Neural cell (in vitro differentiated cells): ENCODE measurements around the gene P2RY14. TPM values are rescaled to one million over a fixed set of nuclear protein-coding genes. Genes with fewer than 3 reads are reported as not detected.

ENCODE experiments used
- H2AFZ ChIP-seq: fragments of 200-600, 300-800 bp; sonication (generic), shearing (Covaris generic); 2 replicates; pipeline ENCODE4 v1.6.0; 2014; ENCODE audit warnings: low read depth, mild to moderate bottlenecking, antibody characterized with exemption, low read length, moderate library complexity
- H3F3A ChIP-seq: fragments of 200-600 bp; shearing (Covaris generic); 2 replicates; pipeline ENCODE4 v1.6.1; 2016; ENCODE audit warnings: mild to moderate bottlenecking, moderate library complexity, mixed read lengths, antibody characterized with exemption, low read length; ENCODE audit not compliant: insufficient read depth, poor library complexity, severe bottlenecking
- H3K27ac ChIP-seq: fragments of 200-600, 300-800 bp; sonication (generic), shearing (Covaris generic); 2 replicates; pipeline ENCODE4 v1.5.1; 2014; ENCODE audit warnings: mild to moderate bottlenecking, low read length, moderate library complexity
- H3K27me3 ChIP-seq: fragments of 300-800, 200-600 bp; sonication (generic), shearing (Covaris generic); 2 replicates; pipeline ENCODE4 v1.6.0; 2014; ENCODE audit warnings: mild to moderate bottlenecking, low read depth, low read length, moderate library complexity; ENCODE audit not compliant: insufficient read depth
- H3K36me3 ChIP-seq: fragments of 300-800, 200-600 bp; sonication (generic), shearing (Covaris generic); 2 replicates; pipeline ENCODE4 v1.5.1; 2014; ENCODE audit warnings: mild to moderate bottlenecking, antibody characterized with exemption, low read length, moderate library complexity; ENCODE audit not compliant: insufficient read depth
- H3K4me2 ChIP-seq: fragments of 300-800, 200-600 bp; sonication (generic), shearing (Covaris generic); 2 replicates; pipeline ENCODE4 v1.6.0; 2014; ENCODE audit warnings: mild to moderate bottlenecking, low read length
- H3K4me3 ChIP-seq: fragments of 300-800, 200-600 bp; sonication (generic), shearing (Covaris generic); 2 replicates; pipeline ENCODE4 v1.5.1; 2014; ENCODE audit warnings: mild to moderate bottlenecking, low read length, moderate library complexity
- H3K79me2 ChIP-seq: fragments of 200-600 bp; shearing (Covaris generic); replicated peaks from 2 replicates; pipeline ENCODE4 v1.6.0; 2014; ENCODE audit warnings: mild to moderate bottlenecking, low read length, moderate library complexity; ENCODE audit not compliant: insufficient read depth
- H3K9ac ChIP-seq: fragments of 300-800, 200-600 bp; sonication (generic), shearing (Covaris generic); 2 replicates; pipeline ENCODE4 v1.6.1; 2016; ENCODE audit warnings: mild to moderate bottlenecking, low read length, mixed read lengths
- H3K9me2 ChIP-seq: fragments of 200-600 bp; shearing (Covaris generic); 2 replicates; pipeline ENCODE4 v1.6.1; 2016; ENCODE audit warnings: mild to moderate bottlenecking, low read length, mixed read lengths; ENCODE audit not compliant: insufficient read depth
- H3K9me3 ChIP-seq: fragments of 200-600, 300-800 bp; sonication (generic), shearing (Covaris generic); 2 replicates; pipeline ENCODE4 v1.6.1; 2016; ENCODE audit warnings: mild to moderate bottlenecking, mixed run types, low read length, moderate library complexity, mixed read lengths
- H4K20me1 ChIP-seq: fragments of 200-600 bp; shearing (Covaris generic); 2 replicates; pipeline ENCODE4 v1.6.1; 2016; ENCODE audit warnings: mild to moderate bottlenecking, mixed run types; ENCODE audit not compliant: insufficient read depth
- EP300 ChIP-seq: fragments of 450-650 bp; conservative IDR thresholded peaks from 2 replicates; pipeline ENCODE4 v1.6.1; 2014; ENCODE audit warnings: antibody characterized with exemption, mild to moderate bottlenecking, moderate library complexity; ENCODE audit not compliant: poor library complexity, severe bottlenecking
- EZH2 ChIP-seq: fragments of 200-600, 300-800 bp; shearing (Covaris generic), sonication (generic); IDR thresholded peaks from 2 replicates; pipeline ENCODE4 v1.6.1; 2014; ENCODE audit warnings: antibody characterized with exemption, low read length, borderline replicate concordance, mild to moderate bottlenecking; ENCODE audit not compliant: insufficient read depth, poor library complexity, severe bottlenecking
- MXI1 ChIP-seq: fragments of 450-650 bp; conservative IDR thresholded peaks from 2 replicates; pipeline ENCODE4 v1.6.1; 2014; ENCODE audit warnings: antibody characterized with exemption, mild to moderate bottlenecking; ENCODE audit not compliant: poor library complexity, severe bottlenecking
- POLR2AphosphoS5 ChIP-seq: IDR thresholded peaks from 2 replicates; pipeline ENCODE4 v1.6.1; 2012
- RAD21 ChIP-seq: fragments of 450-650 bp; conservative IDR thresholded peaks from 2 replicates; pipeline ENCODE4 v1.6.1; 2014; ENCODE audit warnings: antibody characterized with exemption, mild to moderate bottlenecking, moderate library complexity
- SMC3 ChIP-seq: fragments of 450-650 bp; conservative IDR thresholded peaks from 2 replicates; pipeline ENCODE4 v1.6.1; 2014; ENCODE audit warnings: antibody characterized with exemption, mild to moderate bottlenecking, moderate library complexity; ENCODE audit not compliant: poor library complexity
- TAF1 ChIP-seq: IDR thresholded peaks from 2 replicates; pipeline ENCODE4 v1.6.1; 2012; ENCODE audit warnings: low read depth
- polyA plus RNA-seq: library from polyadenylated mRNA; depleted of rRNA; stranded (reverse); fragments of >200 nt; gene quantifications from 2 replicates; pipeline ENCODE4 v1.2.3, GENCODE V29; 2014
- TF ChIP-seq, protein P1 (sequence below): fragments of 450-650 bp; IDR thresholded peaks from 2 replicates; pipeline ENCODE4 v1.5.1; 2014; ENCODE audit warnings: antibody characterized with exemption, mild to moderate bottlenecking, moderate library complexity; ENCODE audit not compliant: poor library complexity, severe bottlenecking
- TF ChIP-seq, protein P2 (sequence below): IDR thresholded peaks from 2 replicates; pipeline ENCODE4 v1.6.1; 2012; ENCODE audit warnings: borderline replicate concordance

Gene P2RY14
- polyA plus RNA-seq, 1 donor from 2014 or later = not detected

DNA sequence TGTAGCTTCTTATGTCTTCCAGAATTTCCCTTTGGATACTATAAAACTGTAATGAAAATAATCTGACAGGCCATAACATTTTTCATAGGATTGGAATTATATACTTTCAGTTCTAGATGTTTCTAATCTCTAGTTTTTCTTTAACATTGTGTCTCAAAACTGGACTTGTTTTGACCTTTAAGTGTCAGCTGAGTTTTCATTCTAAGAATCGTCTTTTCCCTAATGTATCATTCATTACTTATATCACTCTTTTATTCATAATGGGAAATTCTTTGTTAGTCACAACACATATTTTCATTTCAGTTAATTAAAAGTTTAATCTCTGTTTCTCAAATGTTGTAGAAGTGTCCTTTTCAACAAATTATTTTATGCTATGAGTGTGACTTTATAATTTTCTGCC is 87.2 kb downstream of the P2RY14 start (continued):
- TF ChIP-seq, protein P1, sequence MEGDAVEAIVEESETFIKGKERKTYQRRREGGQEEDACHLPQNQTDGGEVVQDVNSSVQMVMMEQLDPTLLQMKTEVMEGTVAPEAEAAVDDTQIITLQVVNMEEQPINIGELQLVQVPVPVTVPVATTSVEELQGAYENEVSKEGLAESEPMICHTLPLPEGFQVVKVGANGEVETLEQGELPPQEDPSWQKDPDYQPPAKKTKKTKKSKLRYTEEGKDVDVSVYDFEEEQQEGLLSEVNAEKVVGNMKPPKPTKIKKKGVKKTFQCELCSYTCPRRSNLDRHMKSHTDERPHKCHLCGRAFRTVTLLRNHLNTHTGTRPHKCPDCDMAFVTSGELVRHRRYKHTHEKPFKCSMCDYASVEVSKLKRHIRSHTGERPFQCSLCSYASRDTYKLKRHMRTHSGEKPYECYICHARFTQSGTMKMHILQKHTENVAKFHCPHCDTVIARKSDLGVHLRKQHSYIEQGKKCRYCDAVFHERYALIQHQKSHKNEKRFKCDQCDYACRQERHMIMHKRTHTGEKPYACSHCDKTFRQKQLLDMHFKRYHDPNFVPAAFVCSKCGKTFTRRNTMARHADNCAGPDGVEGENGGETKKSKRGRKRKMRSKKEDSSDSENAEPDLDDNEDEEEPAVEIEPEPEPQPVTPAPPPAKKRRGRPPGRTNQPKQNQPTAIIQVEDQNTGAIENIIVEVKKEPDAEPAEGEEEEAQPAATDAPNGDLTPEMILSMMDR = no peak

DNA sequence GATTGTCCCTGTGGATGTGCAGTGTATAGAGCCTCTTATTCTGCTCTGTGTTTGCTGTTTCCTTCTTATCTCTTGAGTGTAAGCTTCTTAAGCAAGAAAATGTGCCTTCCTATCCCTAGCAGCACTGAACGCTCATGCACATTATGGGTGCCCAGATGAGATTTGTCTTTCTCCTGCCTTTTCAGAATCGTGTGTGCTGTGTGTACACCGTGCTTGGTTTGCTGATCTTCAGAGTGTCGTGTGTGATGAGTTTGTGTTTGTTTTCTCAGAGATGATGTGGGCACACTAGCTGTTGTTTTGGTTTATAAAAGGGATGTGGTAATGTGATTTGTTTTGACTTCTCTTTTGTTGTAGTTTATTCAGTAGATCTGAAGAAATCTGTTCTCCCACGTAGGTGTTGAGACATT is 95.1 kb downstream of the P2RY14 start:
- Histone ChIP-seq H3K9me2 (no peaks in the 10 kb centered on the region), H3K27me3 (no peaks in the 10 kb centered on the region), H4K20me1 (no peaks in the 10 kb centered on the region), H3K4me3 (no peak overlapping the region), H3K79me2 (no peaks in the 10 kb centered on the region), H3F3A (no peaks in the 10 kb centered on the region), H3K36me3 (peaks cover 6% of the 10 kb centered on the region), H3K9me3 (no peaks in the 10 kb centered on the region), H3K9ac (no peak overlapping the region), H3K4me2 (no peak overlapping the region), H2AFZ (no peak overlapping the region), H3K27ac (no peak overlapping the region)
- no peak for TF ChIP-seq EP300
- TF ChIP-seq SMC3 = no peak
- TF ChIP-seq, protein P1 = no peak
- no peak for TF ChIP-seq POLR2AphosphoS5

DNA sequence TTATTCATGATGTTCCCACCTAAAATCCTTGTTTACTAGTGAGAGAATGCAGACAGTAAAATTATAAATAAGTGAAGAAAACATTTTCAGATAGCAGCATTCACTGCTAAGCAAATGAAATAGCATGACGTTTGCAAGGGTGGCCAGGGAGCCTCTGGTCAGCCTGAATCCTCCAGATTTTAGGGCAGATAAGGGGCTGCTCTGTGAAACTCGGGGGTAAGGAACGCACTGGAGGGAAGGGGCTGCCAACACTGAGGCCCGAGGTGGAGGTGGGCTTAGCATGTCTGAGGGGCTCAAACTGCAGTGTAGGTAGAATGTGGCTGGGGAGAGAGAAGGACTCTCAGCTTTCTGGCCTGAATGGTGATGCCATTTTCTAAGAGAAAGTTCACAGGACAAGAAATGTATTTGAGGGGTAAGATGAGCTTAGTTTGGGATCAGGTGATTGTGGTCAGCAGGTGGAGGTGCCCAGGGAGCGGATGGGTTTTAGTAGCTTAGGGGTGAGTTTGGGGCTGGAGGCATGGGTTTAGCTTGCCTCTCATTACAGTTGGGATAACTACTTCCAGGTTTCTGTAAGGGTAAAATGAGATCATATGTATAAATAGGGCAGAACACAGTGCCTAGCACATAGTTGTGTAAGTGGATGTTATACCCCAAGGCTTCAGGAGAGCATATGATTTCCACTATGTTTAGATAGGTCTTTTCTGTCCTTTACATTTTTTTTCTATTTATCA is 95.8 kb downstream of the P2RY14 start:
- TF ChIP-seq EZH2 = no peak
- TF ChIP-seq SMC3 = no peak
- no peak for TF ChIP-seq POLR2AphosphoS5
- no peak for TF ChIP-seq TAF1
- no peak for TF ChIP-seq EP300
- TF ChIP-seq MXI1 = no peak
- TF ChIP-seq, protein P1 = no peak
- TF ChIP-seq, protein P2, sequence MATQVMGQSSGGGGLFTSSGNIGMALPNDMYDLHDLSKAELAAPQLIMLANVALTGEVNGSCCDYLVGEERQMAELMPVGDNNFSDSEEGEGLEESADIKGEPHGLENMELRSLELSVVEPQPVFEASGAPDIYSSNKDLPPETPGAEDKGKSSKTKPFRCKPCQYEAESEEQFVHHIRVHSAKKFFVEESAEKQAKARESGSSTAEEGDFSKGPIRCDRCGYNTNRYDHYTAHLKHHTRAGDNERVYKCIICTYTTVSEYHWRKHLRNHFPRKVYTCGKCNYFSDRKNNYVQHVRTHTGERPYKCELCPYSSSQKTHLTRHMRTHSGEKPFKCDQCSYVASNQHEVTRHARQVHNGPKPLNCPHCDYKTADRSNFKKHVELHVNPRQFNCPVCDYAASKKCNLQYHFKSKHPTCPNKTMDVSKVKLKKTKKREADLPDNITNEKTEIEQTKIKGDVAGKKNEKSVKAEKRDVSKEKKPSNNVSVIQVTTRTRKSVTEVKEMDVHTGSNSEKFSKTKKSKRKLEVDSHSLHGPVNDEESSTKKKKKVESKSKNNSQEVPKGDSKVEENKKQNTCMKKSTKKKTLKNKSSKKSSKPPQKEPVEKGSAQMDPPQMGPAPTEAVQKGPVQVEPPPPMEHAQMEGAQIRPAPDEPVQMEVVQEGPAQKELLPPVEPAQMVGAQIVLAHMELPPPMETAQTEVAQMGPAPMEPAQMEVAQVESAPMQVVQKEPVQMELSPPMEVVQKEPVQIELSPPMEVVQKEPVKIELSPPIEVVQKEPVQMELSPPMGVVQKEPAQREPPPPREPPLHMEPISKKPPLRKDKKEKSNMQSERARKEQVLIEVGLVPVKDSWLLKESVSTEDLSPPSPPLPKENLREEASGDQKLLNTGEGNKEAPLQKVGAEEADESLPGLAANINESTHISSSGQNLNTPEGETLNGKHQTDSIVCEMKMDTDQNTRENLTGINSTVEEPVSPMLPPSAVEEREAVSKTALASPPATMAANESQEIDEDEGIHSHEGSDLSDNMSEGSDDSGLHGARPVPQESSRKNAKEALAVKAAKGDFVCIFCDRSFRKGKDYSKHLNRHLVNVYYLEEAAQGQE = no peak
- TF ChIP-seq RAD21 = no peak
- Histone ChIP-seq H4K20me1 (no peaks in the 10 kb centered on the region), H2AFZ (no peak overlapping the region), H3K9me3 (no peaks in the 10 kb centered on the region), H3K36me3 (peaks cover 6% of the 10 kb centered on the region), H3F3A (no peaks in the 10 kb centered on the region), H3K4me3 (no peak overlapping the region), H3K27ac (no peak overlapping the region), H3K4me2 (no peak overlapping the region), H3K27me3 (no peaks in the 10 kb centered on the region), H3K9me2 (no peaks in the 10 kb centered on the region), H3K9ac (no peak overlapping the region), H3K79me2 (no peaks in the 10 kb centered on the region)
